GM23248 (cell line): Measurements from ENCODE around the gene SMC3. TPM values are rescaled to one million over a fixed set of nuclear protein-coding genes. Genes with fewer than 3 reads are reported as not detected.
A peak's percentile ranks its signal among the peaks of the same experiment; 100 is the strongest.

Experiments
- DNase-seq: peaks from one replicate; pipeline ENCODE4 v3.0.0-alpha.2; 2015
- H2AFZ ChIP-seq: fragments of 200-600 bp; sonication (generic); 2 replicates; pipeline ENCODE4 v1.6.1; 2016; ENCODE audit warnings: antibody characterized with exemption
- H3F3A ChIP-seq: fragments of 200-600 bp; sonication (generic); 2 replicates; pipeline ENCODE4 v1.6.1; 2016; ENCODE audit warnings: mild to moderate bottlenecking, antibody characterized with exemption, mixed run types; ENCODE audit not compliant: insufficient read depth
- H3K27ac ChIP-seq: fragments of 200-600 bp; sonication (generic); 2 replicates; pipeline ENCODE4 v1.5.1; 2016; ENCODE audit warnings: mild to moderate bottlenecking
- H3K27me3 ChIP-seq: fragments of 200-600 bp; sonication (generic); replicated peaks from 2 replicates; pipeline ENCODE4 v1.6.1; 2016; ENCODE audit warnings: mild to moderate bottlenecking; ENCODE audit not compliant: insufficient read depth
- H3K36me3 ChIP-seq: fragments of 200-600 bp; sonication (generic); 2 replicates; pipeline ENCODE4 v1.6.1; 2016; ENCODE audit warnings: low read depth, mild to moderate bottlenecking
- H3K4me1 ChIP-seq: fragments of 200-600 bp; sonication (generic); 2 replicates; pipeline ENCODE4 v1.6.1; 2016; ENCODE audit warnings: mild to moderate bottlenecking; ENCODE audit not compliant: insufficient read depth
- H3K4me2 ChIP-seq: fragments of 200-600 bp; sonication (generic); one replicate; pipeline ENCODE4 v1.6.1; 2016; ENCODE audit warnings: mild to moderate bottlenecking; ENCODE audit not compliant: unreplicated experiment
- H3K4me3 ChIP-seq: fragments of 200-600 bp; sonication (generic); 2 replicates; pipeline ENCODE4 v1.5.1; 2016; ENCODE audit warnings: mild to moderate bottlenecking
- H3K79me2 ChIP-seq: fragments of 200-600 bp; sonication (generic); 2 replicates; pipeline ENCODE4 v1.6.1; 2016; ENCODE audit warnings: mild to moderate bottlenecking; ENCODE audit not compliant: insufficient read depth
- H3K9ac ChIP-seq: fragments of 200-600 bp; sonication (generic); 2 replicates; pipeline ENCODE4 v1.6.1; 2016; ENCODE audit warnings: mild to moderate bottlenecking
- H3K9me2 ChIP-seq: fragments of 200-600 bp; sonication (generic); 2 replicates; pipeline ENCODE4 v1.6.1; 2016; ENCODE audit warnings: mixed run types, mild to moderate bottlenecking, moderate library complexity; ENCODE audit not compliant: insufficient read depth
- H3K9me3 ChIP-seq: fragments of 200-600 bp; sonication (generic); one replicate; pipeline ENCODE4 v1.6.1; 2017; ENCODE audit warnings: low read depth
- H4K20me1 ChIP-seq: fragments of 200-600 bp; sonication (generic); 2 replicates; pipeline ENCODE4 v1.6.0; 2016; ENCODE audit not compliant: insufficient read depth
- EZH2 ChIP-seq: fragments of 200-600 bp; sonication (generic); IDR thresholded peaks from 2 replicates; pipeline ENCODE4 v1.6.1; 2018; ENCODE audit warnings: antibody characterized with exemption, mild to moderate bottlenecking; ENCODE audit not compliant: insufficient read depth, poor library complexity, severe bottlenecking
- EZH2phosphoT487 ChIP-seq: fragments of 200-600 bp; sonication (generic); IDR thresholded peaks from 2 replicates; pipeline ENCODE4 v1.6.1; 2018; ENCODE audit warnings: antibody characterized with exemption, moderate library complexity, mild to moderate bottlenecking, low read depth; ENCODE audit not compliant: insufficient read depth
- WGBS, 2 experiments: methylation state at CpG; one replicate each; pipeline ENCODE4 v1.1.6; 2015 to 2017; ENCODE audit warnings: low lambda C conversion rate in 2 of 2, low coverage in 1 of 2; ENCODE audit errors: missing lambda C conversion rate in 2 of 2; 5-methylcytosine and 5-hydroxymethylcytosine counted together
- in situ Hi-C: fragments of 300-500 bp; cut with MboI; formaldehyde crosslinking; loops from 2 replicates; pipeline ENCODE4 v1.15.0; 2020
- polyA plus RNA-seq: library from polyadenylated mRNA; unstranded; fragments of >200 nt; fragmentation: Nextera tagmentation; extraction: Ambion mirVana; gene quantifications from 2 replicates; pipeline ENCODE4 v1.2.1, GENCODE V29; 2016
- total RNA-seq: library from RNA; depleted of rRNA; stranded (reverse); fragments of >200 nt; shearing (Covaris generic); gene quantifications from 2 replicates; pipeline ENCODE4 v1.2.3, GENCODE V29; 2014

Gene SMC3
- total and polyA plus RNA-seq, 2 experiments from 2014 or later = 17.8 to 60.5 TPM

GRCh38 chr10:110540031-110540430 is 27.5 kb upstream of the SMC3 start:
- Histone ChIP-seq H3K9me2 (no peaks in the 10 kb centered on the region), H3K27me3 (no peaks in the 10 kb centered on the region), H3K36me3 (no peaks in the 10 kb centered on the region), H3K9me3 (no peaks in the 10 kb centered on the region), H4K20me1 (no peaks in the 10 kb centered on the region), H3K4me1 (peaks cover 21% of the 10 kb centered on the region), H3K27ac (no peak overlapping the region), H2AFZ (no peak overlapping the region), H3K79me2 (no peaks in the 10 kb centered on the region), H3K4me3 (no peak overlapping the region), H3K9ac (no peak overlapping the region), H3K4me2 (no peak overlapping the region), H3F3A (peaks cover 21% of the 10 kb centered on the region)
- in situ Hi-C loops = no loop called here
- WGBS, 2 experiments = 95 to 97% methylated on average over 1 of the region's 1 CpG
- no peak for TF ChIP-seq EZH2phosphoT487
- DNase-seq = no peak

- Histone ChIP-seq H3K9me2 (no peaks in the 10 kb centered on the region), H3K4me1 (no peaks in the 10 kb centered on the region), H3K27me3 (no peaks in the 10 kb centered on the region), H3F3A (no peaks in the 10 kb centered on the region), H3K4me3 (no peak overlapping the region), H3K9ac (no peak overlapping the region), H4K20me1 (no peaks in the 10 kb centered on the region), H3K27ac (no peak overlapping the region), H3K9me3 (no peaks in the 10 kb centered on the region), H3K4me2 (no peak overlapping the region), H3K36me3 (no peaks in the 10 kb centered on the region), H2AFZ (no peak overlapping the region), H3K79me2 (no peaks in the 10 kb centered on the region)
- TF ChIP-seq EZH2 (no peak), EZH2phosphoT487 (no peak)
- DNase-seq = peak; percentile 52
- in situ Hi-C loops = no loop called here
Measured at GRCh38 chr10:110544958-110545537, 22.4 kb upstream of the SMC3 start.

GRCh38 chr10:110546077-110546476 is 21.4 kb upstream of the SMC3 start:
- Histone ChIP-seq H3F3A (no peaks in the 10 kb centered on the region), H3K9ac (no peak overlapping the region), H3K79me2 (no peaks in the 10 kb centered on the region), H3K4me3 (no peak overlapping the region), H2AFZ (no peak overlapping the region), H3K9me3 (no peaks in the 10 kb centered on the region), H3K27ac (no peak overlapping the region), H4K20me1 (no peaks in the 10 kb centered on the region), H3K27me3 (no peaks in the 10 kb centered on the region), H3K9me2 (no peaks in the 10 kb centered on the region), H3K4me2 (no peak overlapping the region), H3K36me3 (no peaks in the 10 kb centered on the region), H3K4me1 (no peaks in the 10 kb centered on the region)
- WGBS, 2 experiments = 80 to 81% methylated on average over 6 of the region's 6 CpGs
- no peak for DNase-seq
- TF ChIP-seq EZH2 = no peak
- no peak for TF ChIP-seq EZH2phosphoT487
- in situ Hi-C loops = no loop called here

- Histone ChIP-seq H3K27me3 (no peaks in the 10 kb centered on the region), H3K9me2 (no peaks in the 10 kb centered on the region), H3K4me1 (no peaks in the 10 kb centered on the region), H3K79me2 (no peaks in the 10 kb centered on the region), H3K36me3 (no peaks in the 10 kb centered on the region), H3K27ac (no peak overlapping the region), H3F3A (no peaks in the 10 kb centered on the region), H3K9ac (no peak overlapping the region), H2AFZ (no peak overlapping the region), H3K9me3 (no peaks in the 10 kb centered on the region), H4K20me1 (no peaks in the 10 kb centered on the region), H3K4me3 (no peak overlapping the region), H3K4me2 (no peak overlapping the region)
- DNase-seq = no peak
- TF ChIP-seq EZH2phosphoT487 = no peak
- TF ChIP-seq EZH2 = no peak
- in situ Hi-C loops = no loop called here
- 74 to 77% methylated on average over 7 of the region's 7 CpGs for WGBS, 2 experiments
Measured at GRCh38 chr10:110546499-110547110, 20.9 kb upstream of the SMC3 start.
